Muscle of arm (tissue), 12 donors: ENCODE data around the gene SMCO1. TPM values are rescaled to one million over a fixed set of nuclear protein-coding genes. Genes with fewer than 3 reads are reported as not detected.
"Not testable (repeated sequence)": the region's sequence is repeated elsewhere in the genome, so short reads cannot be mapped to it uniquely, and the experiment has no call there.

ENCODE experiments used
- DNase-seq: peaks from one replicate; pipeline ENCODE4 v3.0.0-alpha.2; 2013
- polyA plus RNA-seq, 12 donors: library from polyadenylated mRNA; unstranded; fragments of 120-200 nt; gene quantifications; one replicate each; pipeline ENCODE4 v1.2.1, GENCODE V29; 2013; ENCODE audit not compliant: insufficient read length in 12 of 12

SMCO1 gene
- polyA plus RNA-seq, 12 donors: 0.79 to 5.3 (median 2.3) TPM; not detected in 2

DNA sequence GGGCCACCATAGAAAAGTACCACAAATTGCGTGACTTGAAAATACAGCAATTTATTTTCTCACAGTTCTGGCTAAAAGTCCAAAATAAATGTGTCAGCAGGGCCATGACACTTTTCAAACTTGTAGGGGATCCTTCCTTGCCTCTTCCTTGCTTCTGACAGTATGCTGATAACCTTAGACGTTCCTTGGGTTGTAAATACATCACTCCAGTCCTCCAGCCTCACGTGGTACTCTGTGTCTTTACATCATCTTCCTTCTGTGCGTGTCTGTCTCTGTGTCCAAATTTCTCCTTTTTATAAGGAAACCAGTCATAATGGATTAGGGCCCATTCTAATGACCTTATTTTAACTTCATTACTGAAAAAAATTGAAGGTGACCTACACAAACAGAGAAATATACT, 19.0 kb downstream of the SMCO1 start:
- no peak for DNase-seq

DNA sequence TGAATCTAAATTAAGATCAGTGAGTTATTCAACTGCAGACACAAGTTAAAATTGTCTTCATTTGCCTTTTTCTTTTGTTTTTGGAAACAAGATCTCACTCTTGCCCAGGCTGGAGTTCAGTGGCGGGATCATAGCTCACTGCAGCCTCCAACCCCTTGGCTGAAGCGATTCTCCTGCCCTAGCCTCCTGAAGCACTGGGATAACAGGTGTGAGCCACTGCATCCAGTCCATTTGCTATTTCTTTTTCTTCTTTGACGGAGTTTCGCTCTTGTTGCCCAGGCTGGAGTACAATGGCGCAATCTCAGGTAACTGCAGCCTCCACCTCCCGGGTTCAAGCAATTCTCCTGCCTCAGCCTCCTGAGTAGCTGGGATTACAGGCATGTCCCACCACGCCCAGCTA, 21.9 kb downstream of the SMCO1 start:
- no peak for DNase-seq

DNA sequence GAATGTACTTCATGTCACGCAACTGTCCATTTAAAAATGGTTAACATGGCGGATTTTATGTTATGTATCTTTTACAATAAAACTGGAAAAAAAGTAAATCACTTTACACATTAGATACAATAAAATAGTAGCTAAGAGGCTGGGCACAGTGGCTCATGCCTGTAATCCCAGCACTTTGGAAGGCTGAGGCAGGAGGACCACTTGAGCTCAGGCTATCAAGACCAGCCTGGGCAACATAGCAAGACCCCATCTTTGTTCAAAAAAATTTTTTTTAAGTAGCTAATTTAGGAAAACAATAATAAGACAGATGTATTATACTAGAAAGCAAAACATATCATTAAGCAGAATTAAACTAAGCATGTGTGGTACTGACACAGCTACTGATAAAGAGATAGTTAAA, 23.1 kb downstream of the SMCO1 start:
- DNase-seq: no peak

DNA sequence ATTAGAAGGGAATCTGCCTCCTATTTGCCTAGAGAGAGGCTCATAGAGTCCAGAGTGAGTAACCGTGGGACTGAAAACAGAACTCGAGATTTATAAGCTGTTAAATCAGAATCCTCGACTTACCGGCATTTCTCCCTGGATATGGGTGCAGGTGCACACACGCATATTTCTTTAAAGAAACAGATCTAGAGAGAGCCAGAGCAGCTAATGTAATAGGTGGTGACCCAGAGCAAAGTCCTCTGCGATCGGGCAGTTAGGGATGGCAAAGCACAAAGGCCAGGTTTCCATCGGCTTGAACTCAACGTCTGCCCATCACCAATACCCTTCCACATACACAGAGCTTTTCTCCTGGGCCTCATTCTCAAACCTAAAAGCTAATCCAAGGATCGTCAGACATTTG, 25.4 kb downstream of the SMCO1 start:
- no peak for DNase-seq

DNA sequence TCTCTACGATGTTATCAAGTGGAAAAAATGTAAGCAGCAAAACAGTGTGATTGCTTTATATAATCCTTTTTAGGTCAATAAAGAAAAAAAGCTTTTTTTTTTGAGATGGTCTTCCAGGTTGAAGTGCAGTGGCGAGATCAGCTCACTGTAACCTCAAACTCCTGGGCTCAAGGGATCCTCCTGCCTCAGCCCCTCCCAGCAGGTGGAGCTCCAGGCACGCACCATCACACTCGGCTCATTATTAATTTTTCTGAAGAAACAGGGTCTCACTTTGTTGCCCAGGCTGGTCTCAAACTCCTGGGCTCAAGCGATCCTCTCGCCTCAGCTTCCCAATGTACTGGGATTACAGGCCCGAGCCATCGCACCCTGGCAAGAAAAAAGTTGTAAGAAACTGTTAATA, 28.9 kb downstream of the SMCO1 start:
- DNase-seq: no peak

DNA sequence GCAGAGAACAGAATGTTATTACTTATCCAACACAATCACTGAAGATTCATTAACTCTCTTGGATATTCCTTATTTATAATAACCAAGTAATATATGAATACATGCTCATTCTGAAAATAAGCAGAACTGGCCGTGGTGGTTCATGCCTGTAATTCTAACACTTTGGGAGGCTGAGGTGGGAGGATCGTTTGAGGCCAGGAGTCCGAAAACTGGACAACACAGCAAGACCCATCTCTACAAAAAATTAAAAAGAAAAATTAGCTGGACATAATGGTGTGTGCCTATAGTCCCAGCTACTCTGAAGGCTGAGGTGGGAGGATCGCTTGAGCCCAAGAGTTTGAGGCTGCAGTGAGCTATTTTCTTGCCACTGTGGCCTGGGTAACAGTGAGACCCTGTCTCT, 37.5 kb downstream of the SMCO1 start:
- DNase-seq: no peak

DNA sequence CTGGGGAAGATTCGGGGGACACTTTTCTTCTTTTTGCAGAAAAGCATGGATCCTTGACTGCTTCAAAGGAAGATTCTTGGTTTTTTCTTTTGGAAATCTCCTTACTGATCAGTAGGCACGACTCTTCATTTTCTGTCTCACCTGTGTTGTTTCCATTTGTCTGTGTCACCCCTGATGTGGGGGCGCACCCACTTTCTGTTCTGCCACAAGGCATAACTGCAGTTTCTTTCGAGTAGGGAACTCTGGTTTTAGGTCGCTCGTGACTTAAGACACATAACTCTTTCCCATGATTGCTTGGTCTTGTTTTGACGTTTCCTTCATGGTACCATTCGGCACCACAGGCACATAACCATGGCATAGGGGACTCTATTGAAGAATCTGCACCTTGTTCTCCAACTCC, 42.9 kb downstream of the SMCO1 start:
- DNase-seq: no peak

DNA sequence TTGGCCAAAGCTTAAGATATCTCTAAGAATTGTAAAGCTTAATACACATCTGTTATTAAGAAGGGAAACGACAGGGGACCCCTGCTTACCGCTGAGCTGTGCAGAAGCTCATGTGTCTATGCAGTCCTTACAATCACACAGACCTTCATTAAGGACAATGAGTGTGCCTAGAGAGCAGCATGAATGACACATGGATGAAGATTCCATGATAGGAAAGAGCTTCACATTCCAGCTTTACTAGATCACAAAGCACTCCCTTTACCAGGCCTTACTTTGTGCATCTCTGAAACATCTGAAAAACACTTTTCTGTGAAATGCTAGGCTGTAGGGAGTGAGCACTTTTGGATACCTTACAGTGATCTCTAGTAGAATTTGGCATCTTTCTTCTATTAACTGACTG, 43.6 kb downstream of the SMCO1 start:
- no peak for DNase-seq

DNA sequence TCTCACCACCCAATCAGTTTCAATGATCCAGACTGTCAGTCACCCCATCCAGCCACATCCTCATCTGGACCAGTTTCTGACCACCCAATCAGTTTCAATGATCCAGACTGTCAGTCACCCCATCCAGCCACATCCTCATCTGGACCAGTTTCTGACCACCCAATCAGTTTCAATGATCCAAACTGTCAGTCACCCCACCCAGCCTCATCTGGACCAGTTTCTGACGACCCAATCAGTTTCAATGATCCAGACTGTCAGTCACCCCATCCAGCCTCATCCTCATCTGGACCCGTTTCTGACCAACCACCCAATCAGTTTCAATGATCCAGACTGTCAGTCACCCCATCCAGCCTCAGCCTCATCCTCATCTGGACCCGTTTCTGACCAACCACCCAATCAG, 45.0 kb downstream of the SMCO1 start:
- not testable (repeated sequence) for DNase-seq

DNA sequence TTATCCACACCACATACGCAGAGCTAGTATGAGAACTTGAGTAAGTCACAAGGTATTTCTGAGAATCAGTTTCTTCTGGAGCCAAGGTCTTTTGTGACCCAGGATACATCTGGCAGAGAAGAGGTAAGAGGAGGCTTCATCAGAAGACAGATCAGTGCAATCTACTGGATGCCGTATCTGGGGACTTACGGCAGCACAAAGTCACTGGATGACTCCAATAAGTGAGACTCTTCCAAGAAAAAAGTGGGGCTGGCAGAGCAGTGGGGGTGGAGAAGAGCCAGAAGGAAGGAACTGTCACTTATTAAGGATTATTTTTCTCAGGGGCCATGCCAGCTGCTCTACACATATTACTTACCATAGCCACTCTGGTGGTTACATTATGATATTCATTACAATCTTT, 51.3 kb downstream of the SMCO1 start:
- DNase-seq: no peak

DNA sequence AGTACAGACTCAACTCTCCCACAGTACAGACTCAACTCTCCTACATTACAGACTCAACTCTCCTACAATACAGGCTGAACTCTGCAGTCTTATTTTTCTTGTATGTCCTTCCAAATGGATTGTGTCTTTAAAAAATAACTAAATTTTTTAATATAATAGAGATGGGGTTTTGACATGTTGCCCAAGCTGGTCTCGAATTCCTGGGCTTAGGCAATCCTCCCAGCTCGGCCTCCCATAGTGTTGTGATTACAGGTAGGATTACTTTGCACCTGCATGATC, 51.7 kb downstream of the SMCO1 start:
- no peak for DNase-seq

DNA sequence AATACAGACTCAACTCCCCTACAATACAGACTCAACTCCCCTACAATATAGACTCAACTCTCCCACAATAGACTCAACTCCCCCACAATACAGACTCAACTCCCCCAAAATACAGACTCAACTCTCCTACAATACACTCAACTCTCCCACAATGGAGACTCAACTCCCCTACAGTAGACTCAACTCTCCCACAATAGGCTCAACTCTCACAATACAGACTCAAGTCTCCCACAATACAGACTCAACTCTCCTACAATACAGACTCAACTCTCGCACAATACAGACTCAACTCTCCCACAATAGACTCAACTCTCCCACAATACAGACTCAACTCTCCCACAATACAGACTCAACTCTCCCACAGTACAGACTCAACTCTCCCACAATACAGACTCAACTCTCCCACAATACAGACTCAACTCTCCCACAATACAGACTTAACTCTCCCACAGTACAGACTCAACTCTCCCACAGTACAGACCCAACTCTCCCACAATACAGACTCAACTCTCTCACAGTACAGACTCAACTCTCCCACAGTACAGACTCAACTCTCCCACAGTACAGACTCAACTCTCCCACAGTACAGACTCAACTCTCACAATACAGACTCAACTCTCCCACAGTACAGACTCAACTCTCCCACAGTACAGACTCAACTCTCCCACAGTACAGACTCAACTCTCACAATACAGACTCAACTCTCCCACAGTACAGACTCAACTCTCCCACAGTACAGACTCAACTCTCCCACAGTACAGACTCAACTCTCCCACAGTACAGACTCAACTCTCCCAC, 52.3 kb downstream of the SMCO1 start:
- DNase-seq: not testable (repeated sequence)

DNA sequence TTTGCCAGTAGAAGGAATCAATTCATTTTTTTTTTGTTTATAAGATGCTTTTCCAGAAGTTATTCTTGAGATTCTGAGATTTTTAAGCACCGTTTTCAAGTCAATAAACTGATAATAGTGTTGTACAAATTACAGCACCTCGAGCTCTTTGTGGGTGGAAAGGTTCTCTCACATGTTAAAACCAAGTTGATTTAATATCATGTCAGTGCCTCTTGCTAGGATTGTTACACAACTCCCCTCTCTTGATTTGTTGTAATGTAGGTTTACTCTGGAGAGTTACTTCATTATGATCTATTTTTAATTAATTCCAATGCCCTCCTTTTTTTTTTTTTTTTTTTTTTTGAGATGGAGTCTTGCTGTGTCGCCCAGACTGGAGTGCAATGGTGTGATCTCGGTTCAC, 57.1 kb downstream of the SMCO1 start:
- no peak for DNase-seq

DNA sequence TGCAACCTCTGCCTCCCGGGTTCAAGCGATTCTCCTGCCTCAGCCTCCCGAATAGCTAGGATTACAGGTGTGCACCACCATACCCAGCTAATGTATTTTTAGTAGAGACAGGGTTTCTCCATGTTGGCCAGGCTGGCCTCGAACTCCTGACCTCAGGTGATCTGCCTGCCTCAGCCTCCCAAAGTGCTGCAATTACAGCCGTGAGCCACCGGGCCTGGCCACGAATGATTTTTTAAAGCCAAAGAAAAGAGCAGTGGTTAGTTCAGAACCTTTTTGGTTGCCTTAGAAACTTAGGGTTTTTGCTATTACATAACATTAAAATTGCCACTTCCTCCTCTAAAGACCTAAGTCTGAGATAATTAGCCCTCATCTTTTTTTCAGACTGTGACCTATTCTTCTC, 57.7 kb downstream of the SMCO1 start:
- DNase-seq: not testable (repeated sequence)

Other genes with a start within 250 kb of the SMCO1 start
- gene PCYT1A, start 227.6 kb downstream of the SMCO1 start, polyA plus RNA-seq: 10 to 100 TPM in 11 of 12 donors, not detected in 1; 37.1 to 49.7 (median 43.6) TPM
- 10 to 100 TPM in 6 of 12 donors, 1 to 10 TPM in 4, not detected in 2; 7.6 to 14.4 (median 10.2) TPM for gene DYNLT2B, start 197.1 kb downstream of the SMCO1 start, polyA plus RNA-seq
- gene TM4SF19, start 177.0 kb downstream of the SMCO1 start, polyA plus RNA-seq: under 1 TPM in 8 of 12 donors, not detected in 4; 0.10 to 0.52 (median 0.22) TPM
- 10 to 100 TPM; 18.1 to 38.8 (median 22.0) TPM for gene UBXN7, start 82.9 kb downstream of the SMCO1 start, polyA plus RNA-seq
- gene RNF168, start 11.6 kb downstream of the SMCO1 start, polyA plus RNA-seq: 10 to 100 TPM in 6 of 12 donors, 1 to 10 TPM in 5, not detected in 1; 8.2 to 14.0 (median 10.0) TPM
- 10 to 100 TPM in 8 of 12 donors, 1 to 10 TPM in 3, not detected in 1; 7.0 to 28.2 (median 11.9) TPM for gene WDR53, start 53.2 kb upstream of the SMCO1 start, polyA plus RNA-seq
- 10 to 100 TPM in 11 of 12 donors, not detected in 1; 12.3 to 18.7 (median 15.7) TPM for gene FBXO45, start 53.3 kb upstream of the SMCO1 start, polyA plus RNA-seq
- 1 to 10 TPM in 11 of 12 donors, not detected in 1; 3.8 to 6.3 (median 4.4) TPM for gene NRROS, start 124.3 kb upstream of the SMCO1 start, polyA plus RNA-seq
- gene CEP19, start 196.9 kb upstream of the SMCO1 start, polyA plus RNA-seq: 1 to 10 TPM in 11 of 12 donors, not detected in 1; 1.8 to 4.8 (median 2.2) TPM
- 10 to 100 TPM in 11 of 12 donors, not detected in 1; 13.3 to 21.8 (median 19.6) TPM for gene PIGX, start 197.0 kb upstream of the SMCO1 start, polyA plus RNA-seq
- 10 to 100 TPM in 11 of 12 donors, not detected in 1; 48.4 to 65.2 (median 55.9) TPM for gene PAK2, start 224.5 kb upstream of the SMCO1 start, polyA plus RNA-seq